HG02973 (cell line): ENCODE data around the gene BMERB1.
"Not testable (repeated sequence)": the region's sequence is repeated elsewhere in the genome, so short reads cannot be mapped to it uniquely, and the experiment has no call there.

Source experiments
- ATAC-seq: cut with Tn5 transposase; IDR thresholded peaks from one replicate; pipeline ENCODE4 v1.9.1; 2021; ENCODE audit warnings: moderate library complexity; ENCODE audit not compliant: unreplicated experiment

BMERB1 gene

DNA sequence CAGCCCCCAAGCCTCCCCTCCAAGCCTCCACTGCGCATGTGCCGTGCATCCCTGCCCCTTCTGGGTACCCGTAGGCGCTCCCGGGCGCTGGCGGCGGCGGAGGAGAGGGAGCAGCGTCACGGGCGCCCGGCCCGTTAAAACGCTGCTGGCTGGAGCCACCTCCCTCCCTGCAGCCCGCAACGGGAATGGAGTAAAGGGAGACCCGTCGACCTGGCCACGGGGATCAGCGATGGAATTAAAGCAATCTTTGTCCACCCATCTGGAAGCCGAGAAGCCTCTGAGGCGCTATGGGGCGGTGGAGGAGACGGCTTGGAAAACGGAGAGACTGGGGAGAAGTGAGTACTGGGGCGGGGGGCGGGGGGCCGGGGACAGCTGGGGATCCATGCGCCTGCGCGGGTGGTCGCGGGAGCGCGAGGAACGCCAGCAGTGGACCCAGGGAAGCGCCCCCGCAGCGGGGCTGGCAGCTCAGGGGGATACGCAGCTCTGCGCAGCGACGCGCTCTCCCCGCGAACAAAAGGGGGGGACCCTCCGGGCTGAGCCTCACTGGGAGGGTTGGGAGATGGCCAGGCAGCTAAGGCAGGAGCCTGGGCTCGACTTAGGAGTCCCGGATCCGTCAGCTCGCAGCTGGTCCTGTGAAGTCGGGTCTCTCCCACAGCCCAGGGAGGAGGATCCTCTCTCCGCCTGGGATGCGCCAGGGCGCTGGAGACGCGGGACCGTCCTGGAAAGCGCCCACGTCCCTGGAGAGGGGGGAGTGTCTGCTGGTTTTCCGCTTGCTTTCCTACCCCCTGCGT, at the start of gene BMERB1:
TSS of gene BMERB1 (plus strand) at position 164 of the 791 bp plus-strand sequence. CDS start at position 230, 66 bp downstream.
- no peak for ATAC-seq

DNA sequence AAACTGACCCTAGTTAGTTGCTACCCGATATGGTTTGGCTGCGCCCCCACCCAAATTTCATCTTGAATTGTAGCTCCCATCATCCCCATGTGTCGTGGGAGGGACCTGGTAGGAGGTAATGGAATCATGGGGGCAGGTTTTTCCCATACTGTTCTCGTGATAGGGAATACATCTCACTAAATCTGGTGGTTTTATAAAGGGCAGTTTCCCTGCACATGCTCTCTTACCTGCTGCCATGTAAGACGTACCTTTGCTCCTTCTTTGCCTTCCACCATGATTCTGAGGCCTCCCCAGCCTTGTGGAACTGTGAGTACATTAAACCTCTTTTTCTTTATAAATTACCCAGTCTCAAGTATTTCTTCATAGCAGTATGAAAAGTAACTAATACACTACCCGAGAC, 46.3 kb upstream of the BMERB1 start:
- not testable (repeated sequence) for ATAC-seq

DNA sequence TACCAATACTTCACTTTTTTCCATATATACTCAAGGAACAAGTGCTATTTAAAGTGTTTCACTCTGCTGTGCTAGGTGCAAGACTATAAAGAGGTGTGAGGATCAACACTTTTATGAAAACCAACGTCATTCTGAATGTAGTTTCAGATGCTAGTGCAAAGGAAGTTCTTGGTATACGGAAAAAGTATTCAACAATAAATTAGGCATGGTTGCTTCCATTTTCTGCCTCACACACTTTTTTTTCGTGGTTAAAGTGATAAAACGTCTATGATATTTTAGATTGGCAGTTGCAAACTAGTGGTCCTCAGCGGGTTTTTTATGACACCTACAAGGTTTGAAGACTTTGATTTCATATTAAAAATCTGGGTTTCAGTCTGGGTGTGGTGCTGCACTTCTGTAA, 44.5 kb upstream of the BMERB1 start:
- not testable (repeated sequence) for ATAC-seq

DNA sequence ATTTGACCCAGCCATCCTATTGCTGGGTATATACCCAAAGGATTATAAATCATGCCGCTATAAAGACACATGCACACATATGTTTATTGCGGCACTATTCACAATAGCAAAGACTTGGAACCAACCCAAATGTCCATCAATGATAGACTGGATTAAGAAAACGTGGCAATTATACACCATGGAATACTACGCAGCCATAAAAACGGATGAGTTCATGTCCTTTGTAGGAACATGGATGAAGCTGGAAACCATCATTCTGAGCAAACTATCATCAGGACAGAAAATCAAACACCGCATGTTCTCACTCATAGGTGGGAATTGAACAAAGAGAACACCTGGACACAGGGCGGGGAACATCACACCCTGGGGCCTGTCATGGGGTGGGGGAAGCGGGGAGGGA, 41.4 kb upstream of the BMERB1 start:
- not testable (repeated sequence) for ATAC-seq

DNA sequence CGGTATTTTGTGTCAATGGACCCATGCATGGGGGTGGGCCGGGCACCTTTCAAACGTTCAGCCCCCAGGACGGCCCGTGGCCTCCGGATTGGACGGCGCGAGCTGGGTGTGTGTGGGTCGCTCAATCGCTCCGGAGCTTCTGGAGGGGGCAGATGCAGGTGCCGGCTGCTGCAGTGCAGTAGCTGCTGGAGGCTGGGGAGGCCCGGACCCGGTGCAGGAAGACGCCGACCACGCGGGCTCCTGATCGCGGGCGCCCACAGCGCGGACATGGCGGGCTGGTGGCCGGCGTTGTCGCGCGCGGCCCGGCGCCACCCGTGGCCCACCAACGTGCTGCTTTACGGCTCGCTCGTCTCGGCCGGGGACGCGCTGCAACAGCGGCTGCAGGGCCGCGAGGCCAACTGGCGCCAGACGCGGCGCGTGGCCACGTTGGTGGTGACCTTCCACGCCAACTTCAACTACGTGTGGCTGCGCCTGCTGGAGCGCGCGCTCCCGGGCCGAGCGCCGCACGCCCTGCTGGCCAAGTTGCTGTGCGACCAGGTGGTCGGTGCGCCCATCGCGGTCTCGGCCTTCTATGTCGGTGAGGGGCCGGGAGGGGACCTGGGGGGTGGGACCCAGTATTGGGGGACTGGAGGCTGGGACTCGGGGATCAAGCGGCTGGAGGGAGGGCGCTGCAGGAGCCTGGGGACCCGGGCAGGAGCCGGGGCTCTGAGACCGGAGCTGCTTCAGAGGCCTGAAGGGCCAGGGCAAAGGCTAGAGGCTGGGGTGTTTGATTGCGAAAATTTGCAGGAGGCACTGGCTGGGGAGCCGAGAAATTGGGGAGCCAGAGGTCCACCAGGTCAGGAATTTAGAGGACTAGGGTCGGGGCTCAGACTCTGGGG, 38.5 kb upstream of the BMERB1 start, which contains the start of gene MPV17L:
TSS of gene MPV17L (plus strand) at position 124 of the 878 bp plus-strand sequence. CDS start at position 268, 144 bp downstream.
- not testable (repeated sequence) for ATAC-seq

DNA sequence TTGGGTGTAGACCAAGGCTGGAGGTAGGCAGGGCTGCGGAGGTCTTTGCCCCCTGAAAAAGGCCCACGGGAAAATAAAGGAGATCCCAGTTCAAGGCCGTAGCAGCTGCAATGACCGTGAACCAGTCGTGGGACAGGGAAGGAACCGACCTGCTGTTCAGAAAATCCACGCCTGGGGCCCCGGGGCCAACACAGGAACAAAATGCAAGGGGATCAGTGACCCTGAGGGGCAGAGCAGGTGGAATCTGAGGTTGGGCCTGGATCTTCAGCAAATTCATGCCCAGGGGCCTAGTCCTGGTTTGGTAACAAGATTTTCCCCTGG, 37.9 kb upstream of the BMERB1 start:
- ATAC-seq: not testable (repeated sequence)

DNA sequence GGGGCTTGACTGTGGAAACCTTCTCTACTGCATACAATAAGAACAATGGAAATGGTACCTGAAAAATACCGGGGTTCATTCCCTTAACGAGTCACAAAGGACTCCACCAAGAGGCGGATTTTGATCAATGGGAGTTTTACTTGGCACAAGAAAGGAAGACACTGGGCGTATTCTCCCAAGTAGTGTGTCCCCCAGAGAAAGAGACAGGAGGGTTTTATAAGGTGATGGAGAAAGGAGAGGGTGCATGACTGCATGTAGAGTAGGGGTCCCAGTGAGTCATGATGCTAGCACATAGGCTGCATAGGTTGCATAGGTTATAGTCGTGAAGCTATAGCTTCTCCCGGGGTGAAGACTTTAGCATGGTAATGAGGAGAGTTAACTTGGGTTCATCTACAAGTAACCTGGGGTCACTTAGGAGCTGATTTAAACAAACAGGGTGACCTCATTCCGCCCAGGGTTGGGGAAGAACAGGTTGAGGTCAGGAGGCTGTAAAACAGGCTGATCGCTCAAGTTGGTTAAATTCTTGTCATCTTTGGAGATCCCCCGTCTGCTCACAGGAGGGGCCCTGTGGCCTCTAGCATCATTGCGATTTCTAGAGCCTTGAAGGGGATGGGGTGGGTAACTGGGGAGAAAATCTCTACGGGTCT, 37.3 kb upstream of the BMERB1 start:
- ATAC-seq: no peak

DNA sequence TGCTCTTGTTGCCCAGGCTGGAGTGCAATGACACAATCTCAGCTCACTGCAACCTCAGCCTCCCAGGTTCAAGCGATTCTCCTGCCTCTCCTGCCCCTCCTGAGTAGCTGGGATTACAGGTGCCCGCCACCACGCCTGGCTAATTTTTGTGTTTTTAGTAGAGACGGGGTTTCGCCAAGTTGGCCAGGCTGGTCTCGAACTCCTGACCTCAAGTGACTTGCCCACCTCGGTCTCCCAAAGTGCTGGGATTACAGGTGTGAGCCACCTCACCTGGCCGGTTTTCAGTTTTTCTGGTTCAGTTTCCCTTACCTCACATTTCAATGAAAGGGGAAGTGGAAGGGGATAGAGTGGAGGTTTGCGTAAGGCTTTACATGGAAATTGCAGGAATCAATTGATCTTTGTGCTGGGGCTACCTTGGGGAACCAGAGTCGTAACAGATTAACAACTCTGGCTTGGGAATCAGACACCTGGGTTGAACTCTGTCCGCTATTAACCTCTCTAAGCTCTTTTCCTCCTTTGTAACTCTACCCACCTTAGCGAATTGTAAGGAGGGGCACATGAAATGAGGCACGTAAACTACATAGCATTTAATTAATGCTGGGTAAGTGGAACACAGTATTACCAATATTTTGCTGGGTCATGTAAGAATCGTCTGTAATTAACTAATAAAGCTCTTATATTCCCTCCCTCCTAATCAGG, 35.6 kb upstream of the BMERB1 start:
- no peak for ATAC-seq

DNA sequence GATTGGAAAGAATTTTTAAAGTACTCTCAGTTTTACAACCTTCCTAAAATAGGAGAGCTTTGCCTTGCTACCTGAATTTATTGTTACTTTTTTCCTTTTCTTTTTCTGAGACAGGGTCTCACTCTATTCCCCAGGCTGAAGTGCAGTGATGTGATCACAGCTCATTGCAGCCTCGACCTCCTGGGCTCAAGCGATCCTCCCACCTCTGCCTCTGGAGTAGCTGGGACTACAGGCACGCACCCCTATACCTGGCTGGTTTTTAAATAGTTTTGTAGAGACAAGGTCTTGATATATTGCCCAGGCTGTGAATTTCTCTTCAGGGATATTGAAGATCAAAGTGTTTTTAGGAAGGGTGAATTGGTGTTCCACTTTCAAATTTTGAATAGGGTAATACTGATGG, 35.1 kb upstream of the BMERB1 start:
- ATAC-seq: no peak

DNA sequence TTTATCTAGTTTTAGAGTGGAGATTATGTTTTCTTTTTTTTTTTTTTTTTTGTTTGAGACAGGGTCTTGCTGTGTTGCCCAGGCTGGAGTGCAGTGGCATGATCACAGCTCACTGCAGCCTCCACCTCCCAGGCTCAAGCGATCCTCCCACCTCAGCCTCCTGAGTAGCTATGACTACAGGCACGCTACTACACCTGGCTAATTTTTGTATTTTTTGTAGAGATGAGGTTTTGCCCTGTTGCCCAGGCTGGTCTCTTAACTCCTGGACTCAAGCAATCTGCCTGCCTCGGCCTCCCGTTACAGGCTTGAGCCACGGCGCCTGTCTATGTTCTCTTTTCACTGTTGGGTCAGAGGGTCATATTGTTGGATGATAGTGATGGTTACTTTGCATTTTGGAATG, 34.1 kb upstream of the BMERB1 start:
- ATAC-seq: not testable (repeated sequence)

DNA sequence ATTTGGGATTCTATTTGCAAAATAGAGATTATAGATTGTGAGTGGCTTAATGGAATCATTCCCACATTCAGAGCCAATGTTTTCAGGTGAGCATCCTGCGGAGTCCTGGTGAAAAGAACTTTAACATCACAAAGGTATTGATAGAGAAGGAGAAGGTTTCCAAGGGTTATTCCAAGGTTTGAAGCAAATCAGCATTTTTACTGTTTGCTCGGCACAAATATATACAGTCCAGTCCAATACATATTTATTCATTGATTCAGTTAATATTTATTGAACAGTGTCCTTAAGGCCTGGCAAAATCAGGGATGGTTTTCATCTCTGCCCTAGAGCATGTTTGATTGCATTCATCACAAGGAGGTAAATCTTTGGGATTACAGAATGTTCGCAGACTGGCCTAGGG, 32.4 kb upstream of the BMERB1 start:
- ATAC-seq: no peak

DNA sequence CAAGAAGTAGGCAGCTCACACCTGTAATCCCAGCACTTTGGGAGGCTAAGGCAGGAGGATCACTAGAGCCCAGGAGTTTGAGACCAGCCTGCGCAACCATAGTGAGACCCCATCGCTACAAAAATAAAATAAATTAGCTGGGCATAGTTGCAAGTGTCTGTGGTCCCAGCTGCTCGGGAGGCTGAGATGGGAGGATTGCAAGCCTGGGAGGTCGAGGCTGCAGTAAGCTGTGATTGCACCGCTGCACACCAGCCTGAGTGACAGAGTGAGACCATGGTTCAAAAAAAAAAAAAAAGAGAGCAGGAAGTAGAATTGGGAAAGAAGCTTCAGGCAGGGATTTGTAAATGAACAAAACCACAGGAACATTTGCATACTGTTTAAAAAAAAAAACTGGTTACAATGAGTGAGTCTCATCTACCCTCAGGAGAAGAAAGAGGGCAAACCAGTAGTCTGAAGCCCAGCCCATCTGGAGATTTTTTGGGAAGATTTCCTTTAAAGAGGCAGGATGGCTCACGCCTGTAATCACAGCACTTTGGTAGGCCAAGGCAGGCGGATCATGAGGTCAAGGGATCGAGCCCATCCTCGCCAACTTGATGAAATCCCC, 30.9 kb upstream of the BMERB1 start:
- no peak for ATAC-seq

DNA sequence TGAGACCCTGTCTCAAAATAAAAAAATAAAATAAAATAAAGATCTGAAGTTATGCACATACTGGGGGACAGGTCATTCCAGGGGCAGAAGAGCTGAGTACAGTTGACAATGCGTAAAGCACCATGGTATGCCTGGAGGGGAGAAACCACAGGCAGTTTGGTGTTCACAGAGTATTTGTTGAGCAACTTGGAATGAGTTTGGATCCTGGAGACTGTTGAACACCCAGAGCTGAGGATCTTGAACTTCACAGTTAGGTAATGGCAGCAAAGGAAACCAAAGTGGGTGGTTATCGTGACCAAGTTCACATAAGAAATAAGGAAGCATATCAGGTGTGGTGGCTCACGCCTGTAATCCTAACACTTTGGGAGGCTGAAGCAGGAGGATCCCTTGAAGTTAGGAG, 30.3 kb upstream of the BMERB1 start:
- not testable (repeated sequence) for ATAC-seq

DNA sequence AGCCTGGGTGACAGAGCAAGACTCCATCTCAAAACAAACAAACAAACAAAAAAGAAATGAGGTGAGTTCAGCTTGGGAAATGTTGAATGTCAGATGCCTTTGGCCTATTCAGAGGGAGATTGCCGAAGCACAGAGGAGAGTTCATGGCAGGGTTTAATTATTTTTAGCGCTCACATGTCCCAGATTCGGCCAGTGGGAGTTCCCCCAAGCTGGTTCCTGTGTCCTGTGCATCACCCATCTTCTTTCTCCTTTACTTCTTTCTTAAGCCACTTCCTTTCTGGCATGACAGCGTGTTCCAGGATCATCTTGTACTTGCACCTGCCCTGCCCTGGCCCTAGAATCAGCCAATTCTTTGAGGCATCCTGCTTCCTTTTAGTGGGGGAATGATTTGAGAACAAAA, 29.6 kb upstream of the BMERB1 start:
- no peak for ATAC-seq

DNA sequence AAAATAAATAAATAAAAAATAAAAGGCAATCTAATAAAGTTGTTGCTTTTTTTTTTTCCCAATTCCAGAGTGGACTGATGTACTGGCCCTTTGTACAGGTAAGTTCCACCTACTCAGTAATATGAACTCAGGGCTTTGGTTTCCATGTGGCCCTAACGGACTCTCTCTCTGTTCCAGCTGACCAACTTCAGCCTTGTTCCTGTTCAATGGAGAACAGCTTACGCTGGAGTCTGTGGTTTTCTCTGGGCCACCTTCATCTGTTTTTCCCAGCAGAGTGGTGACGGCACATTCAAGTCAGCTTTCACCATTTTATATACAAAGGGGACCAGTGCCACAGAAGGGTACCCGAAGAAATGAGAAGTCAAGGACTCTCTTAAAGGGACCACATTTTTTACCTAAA, 26.6 kb upstream of the BMERB1 start:
- not testable (repeated sequence) for ATAC-seq

DNA sequence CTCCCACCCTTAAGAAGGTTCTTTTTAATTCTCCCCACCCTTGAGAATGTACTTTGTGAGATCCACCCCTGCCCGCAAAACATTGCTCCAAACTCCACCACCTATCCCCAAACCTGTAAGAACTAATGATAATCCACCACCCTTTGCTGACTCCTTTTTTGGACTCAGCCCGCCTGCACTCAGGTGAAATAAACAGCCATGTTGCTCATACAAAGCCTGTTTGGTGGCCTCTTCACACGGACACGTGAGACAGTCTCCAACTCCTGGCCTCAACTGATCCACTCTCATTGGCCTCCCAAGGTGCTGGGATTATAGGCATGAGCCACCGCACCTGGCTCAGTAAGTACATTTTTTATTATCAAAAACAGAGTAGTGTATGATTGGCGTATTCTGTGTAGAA, 24.9 kb upstream of the BMERB1 start:
- ATAC-seq: not testable (repeated sequence)

DNA sequence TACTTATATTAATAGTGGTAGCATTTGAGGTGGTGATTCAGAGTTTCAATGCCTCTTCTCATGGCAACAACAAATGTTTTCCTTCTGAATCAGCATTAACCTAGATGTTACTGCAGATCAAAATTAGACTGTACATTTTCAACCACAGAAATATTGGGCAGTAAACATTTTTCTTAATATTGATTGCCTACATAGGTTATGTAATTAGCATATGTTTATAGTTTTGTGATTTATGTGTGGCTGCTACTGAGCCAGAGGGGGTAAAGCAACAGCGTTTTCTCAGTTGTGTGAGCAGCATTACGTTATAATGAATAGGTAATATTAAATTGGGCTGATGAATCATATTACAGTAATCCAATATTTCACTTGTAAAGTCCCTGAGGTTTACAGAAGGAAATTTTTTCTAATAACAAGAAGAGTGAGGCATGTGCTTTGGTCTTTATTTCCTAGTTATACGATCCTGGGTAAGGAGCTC, 18.8 kb upstream of the BMERB1 start:
- ATAC-seq: no peak

DNA sequence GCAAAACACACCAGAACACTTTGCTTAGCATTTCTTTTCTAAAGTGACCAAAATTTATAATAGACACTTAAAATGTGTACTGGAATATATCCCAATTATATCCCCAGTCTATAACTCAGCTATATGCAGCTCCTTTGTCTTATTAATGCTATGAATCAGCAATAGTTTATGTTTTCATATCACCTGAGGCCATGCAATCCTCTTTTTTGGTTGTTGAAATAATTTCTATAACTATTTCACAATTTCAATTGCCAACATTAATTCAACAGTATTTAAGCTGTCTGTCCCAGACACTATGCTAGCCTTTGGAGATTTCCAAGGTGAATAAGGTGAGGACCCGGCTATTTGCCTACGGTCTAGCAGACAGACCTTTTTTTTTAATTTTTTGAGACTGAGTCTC, 17.2 kb upstream of the BMERB1 start:
- no peak for ATAC-seq

DNA sequence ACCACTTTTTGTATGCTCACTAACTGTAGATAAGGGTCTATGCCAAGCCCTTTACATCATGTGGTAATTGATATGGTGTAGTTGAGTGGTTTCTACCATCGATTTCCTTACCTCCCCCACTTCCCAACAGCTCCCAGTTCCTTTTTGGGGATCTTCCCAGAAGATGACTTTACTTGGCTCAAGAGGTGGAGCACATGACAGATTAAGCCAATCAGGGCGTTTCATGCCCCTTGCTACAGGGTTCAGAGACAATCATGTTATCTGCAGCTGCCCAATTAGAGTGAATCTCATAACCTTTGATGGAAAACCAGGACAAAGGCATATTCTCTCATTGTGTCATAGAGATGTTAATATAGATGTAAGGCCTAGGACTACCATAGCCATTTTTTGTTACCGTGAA, 16.2 kb upstream of the BMERB1 start:
- ATAC-seq: no peak

DNA sequence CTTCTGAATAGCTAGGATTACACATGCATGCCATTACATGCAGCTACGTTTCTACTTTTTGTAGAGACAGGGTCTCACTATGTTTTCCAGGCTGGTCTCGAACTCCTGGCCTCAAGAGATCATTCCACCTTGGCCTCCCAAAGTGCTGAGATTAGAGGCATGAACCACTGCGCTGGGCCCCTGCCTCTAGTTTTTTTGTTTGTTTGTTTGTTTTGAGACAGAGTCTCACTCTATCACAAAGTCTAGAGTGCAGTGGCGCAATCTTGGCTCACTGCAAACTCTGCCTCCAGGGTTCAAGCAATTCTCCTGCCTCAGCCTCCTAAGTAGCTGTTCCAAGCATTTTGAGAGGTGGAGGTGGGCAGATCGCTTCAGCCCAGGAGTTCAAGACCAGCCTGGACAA, 12.7 kb upstream of the BMERB1 start:
- not testable (repeated sequence) for ATAC-seq
